Raji (cell line): ENCODE results near the gene MYMK.

Experiments used
- POLR2A ChIP-seq: IDR thresholded peaks from 2 replicates; pipeline ENCODE4 v1.6.1; 2011; ENCODE audit warnings: low read depth, low read length, control low read depth; ENCODE audit not compliant: insufficient read depth

Gene MYMK

DNA sequence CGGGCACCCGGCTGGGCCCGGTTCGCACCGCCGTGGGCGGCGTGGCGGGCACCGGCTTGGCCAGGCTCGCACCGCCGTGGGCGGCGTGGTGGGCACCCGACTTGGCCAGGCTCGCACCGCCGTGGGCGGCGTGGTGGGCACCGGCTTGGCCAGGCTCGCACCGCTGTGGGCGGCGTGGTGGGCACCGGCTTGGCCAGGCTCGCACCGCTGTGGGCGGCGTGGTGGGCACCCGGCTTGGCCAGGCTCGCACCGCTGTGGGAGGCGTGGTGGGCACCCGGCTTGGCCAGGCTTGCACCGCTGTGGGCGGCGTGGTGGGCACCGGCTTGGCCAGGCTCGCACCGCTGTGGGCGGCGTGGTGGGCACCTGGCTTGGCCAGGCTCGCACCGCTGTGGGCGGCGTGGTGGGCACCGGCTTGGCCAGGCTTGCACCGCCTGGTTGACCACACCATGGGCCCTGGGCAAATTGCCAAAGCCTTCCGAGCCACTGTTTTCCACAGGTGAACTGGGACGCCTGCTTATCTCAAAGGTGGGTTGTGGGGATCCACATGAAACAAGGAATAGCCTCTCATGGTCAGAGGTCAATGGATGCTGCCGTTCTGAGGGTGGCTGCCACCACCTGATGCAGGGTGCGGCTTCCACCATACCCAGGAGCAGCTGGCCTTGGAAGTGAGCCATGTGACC lies 38.0 kb upstream of the MYMK start:
- no peak for TF ChIP-seq POLR2A

DNA sequence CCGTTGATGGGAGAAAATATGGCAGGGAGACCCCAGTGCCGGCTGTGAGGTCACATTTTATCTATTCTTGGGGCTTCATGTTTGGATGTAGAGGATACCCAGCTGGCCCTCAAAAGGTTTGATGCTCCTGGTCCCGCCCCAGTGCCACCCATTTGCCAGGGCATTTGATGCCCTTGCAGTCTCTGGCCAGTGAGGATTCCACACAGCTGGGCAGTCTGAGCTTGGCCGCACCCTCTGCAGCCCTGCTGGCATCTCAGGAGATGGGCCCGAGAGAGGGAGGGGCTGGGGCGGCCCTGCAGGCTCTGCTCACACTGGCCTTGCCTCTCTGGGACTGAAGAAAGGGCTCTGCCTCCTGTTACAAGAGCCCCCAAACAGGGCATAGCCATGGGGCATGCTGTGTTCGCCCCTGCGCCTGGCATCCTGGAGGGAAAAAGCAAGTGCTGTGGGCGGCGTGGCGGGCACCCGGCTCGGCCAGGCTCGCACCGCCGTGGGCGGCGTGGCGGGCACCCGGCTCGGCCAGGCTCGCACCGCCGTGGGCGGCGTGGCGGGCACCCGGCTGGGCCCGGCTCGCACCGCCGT lies 37.3 kb upstream of the MYMK start:
- no peak for TF ChIP-seq POLR2A

GRCh38 chr9:133560944-133561343 lies 36.2 kb upstream of the MYMK start:
- no peak for TF ChIP-seq POLR2A

- TF ChIP-seq POLR2A: no peak
Measured at GRCh38 chr9:133560311-133560710, 35.6 kb upstream of the MYMK start.

DNA sequence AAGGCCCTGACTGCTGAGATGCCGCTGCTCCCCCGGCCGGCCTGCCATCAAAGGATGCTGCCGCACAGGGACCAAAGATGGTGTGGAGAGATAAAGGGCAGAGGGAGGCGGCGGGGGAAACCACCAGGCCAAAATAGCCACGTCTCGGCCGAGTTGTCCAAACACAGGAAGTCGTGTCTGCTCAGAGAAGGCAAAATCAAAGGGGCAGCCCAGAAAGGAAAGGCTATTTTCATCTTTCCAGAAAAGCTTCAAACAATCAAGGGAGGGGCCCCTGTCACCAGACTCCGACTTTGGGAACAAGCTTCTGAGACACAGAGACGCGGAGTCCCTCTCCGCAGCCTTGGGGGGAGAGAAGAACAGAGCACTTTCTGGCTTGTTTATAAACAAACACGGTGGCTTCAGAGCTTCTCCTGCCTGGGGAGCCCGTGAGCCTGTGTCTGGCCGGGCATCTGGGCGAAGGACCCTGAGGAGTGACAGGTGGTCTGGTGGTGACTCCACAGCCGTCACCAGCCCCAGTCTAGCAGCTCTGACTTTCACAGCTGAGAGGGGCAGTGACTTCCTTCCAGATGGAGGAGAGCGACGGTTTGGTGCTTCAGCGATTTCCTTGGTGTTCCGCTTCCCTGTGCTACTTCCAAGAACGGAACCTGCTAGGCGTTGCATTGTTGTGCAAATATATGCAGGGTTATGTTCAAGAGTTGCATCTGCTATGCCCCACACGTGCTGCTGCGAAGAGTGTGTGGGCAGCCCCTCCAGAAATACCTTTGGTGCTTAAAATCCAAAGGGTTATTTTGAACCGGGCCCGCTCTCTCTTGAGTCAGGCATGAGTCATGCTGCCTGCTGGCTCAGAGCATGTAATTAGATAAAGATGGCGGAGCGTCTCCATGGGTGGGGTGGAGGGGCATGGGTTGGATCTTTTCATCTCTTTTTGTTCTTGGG lies 33.7 kb upstream of the MYMK start:
- no peak for TF ChIP-seq POLR2A

DNA sequence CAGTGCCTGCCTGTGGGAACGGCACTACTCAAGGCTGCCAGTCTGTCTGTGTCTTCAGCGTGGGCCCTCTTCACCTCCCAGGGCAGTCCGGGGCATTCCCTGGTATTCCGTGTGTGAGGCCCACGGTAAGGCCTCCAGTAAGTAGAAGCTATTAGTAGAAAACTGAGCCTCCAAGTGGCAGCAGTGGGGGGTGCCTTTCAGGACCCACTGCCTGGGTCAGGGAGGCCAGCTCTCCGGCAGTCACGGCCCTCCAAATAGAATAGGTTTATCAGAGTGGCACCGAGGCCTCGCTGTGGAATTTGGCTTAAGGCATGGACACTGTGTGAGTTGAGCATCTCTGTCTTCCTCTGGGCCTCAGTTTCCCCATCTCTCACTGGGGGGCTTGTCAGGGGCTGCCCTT lies 32.8 kb upstream of the MYMK start:
- TF ChIP-seq POLR2A: no peak

- no peak for TF ChIP-seq POLR2A
Measured at GRCh38 chr9:133556354-133556753, 31.6 kb upstream of the MYMK start.

GRCh38 chr9:133554729-133555128 lies 30.0 kb upstream of the MYMK start:
- TF ChIP-seq POLR2A: no peak

- no peak for TF ChIP-seq POLR2A
Measured at GRCh38 chr9:133553973-133554713, 29.4 kb upstream of the MYMK start.

DNA sequence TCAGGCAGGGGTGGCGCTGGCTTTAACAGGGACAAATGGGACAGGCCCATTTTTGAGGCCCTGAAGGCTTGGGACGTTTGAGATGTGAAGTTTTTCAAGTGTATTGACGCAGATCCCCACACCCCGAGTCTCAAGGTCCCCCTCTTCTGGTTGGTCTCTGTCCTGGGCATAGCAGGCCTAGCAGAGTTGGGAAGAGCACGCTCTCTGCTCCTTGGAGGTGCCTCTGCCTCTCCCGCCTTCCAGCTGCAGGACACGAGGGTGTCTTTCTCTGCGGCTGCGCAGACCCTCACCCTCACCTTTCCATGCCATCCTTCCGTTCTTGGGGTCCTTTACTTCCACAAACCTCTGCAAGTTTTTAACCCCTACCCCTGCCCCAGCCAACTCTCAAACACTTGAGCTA lies 28.4 kb upstream of the MYMK start:
- TF ChIP-seq POLR2A: no peak

DNA sequence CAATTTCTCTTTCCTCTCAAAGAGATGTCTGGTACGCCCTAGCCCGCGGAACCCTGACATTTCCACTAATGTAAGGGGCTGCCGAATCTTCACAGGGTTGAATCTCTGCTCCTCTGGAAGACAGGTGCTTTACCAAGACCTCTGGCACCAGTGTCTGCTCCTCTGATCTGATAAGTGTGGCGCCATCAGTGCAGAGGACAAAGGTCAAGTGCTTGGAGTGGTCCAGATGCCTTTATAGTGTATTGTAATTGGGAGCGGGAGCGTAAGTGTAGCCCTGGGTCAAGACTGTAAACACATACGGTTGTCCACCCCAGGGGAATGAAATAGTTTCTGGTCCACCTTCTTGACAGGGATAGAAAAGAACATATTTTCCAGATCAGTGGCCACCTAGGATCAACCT lies 27.5 kb upstream of the MYMK start:
- no peak for TF ChIP-seq POLR2A

DNA sequence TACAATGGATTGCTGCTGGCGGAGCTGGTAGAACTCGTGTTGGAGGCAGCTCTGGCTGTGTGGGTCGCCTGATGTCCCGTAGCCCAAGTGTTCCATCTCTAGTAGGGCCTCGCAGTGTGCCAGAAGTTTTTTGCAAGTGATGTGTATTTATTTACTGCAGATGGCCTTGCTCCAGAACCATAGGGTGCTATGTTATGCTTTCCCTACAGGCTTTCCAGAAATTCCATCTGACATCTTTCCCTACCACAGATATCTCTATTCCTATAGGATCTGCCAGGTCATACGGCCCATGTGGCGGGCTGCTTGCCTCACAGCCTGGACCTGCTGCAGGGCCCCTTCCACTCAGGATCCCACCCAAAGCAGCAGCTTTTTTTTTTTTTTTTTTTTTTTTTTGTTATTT lies 26.7 kb upstream of the MYMK start:
- no peak for TF ChIP-seq POLR2A

DNA sequence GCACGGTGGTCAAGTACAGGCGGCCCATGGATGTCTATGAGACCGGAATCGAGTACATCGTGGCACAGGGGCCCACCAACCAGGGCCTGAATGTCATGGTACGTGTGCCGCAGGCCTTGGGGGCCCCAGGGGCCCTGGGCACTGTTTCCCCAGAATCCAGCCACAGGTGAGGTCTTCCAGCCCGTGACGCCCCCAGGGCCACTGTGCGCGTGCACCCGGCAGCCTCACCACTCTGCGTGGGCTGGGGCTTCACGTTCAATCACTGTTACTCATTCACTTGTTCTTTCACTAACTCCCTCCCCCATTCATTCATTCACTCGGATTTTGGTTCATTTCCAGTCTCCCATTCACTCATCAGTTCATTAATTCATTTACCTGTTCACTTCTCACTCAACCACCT lies 22.4 kb upstream of the MYMK start:
- TF ChIP-seq POLR2A: no peak

GRCh38 chr9:133546287-133546680 lies 21.5 kb upstream of the MYMK start:
- TF ChIP-seq POLR2A: no peak
